HepG2 (cell line): Measurements from ENCODE around the gene SHISA7. TPM values are rescaled to one million over a fixed set of nuclear protein-coding genes. Genes with fewer than 3 reads are reported as not detected.
A peak's percentile ranks its signal among the peaks of the same experiment; 100 is the strongest.

Experiments used
- ATAC-seq: fragments of 200-7000 bp; cut with Tn5 transposase; 3 replicates; pipeline ENCODE4 v1.9.1; 2020; ENCODE audit warnings: mild to moderate bottlenecking, moderate library complexity
- BruUV-seq: library from RNA; stranded (reverse); fragments of 400-500 nt; replicated peaks from 2 replicates; lab custom pipeline; 2021; lab: Mats Ljungman, UMichigan
- CTCF ChIA-PET: fragments of 300-600 bp; formaldehyde crosslinking; extraction: SDS; loops from one replicate; lab custom pipeline; 2021; ENCODE audit warnings: low total read pairs, inconsistent platforms, low intra/inter-chr PET ratio; lab: Yijun Ruan, JAX
- POLR2A ChIA-PET: fragments of 350-600 bp; sonication (Branson Sonifier 250); formaldehyde crosslinking; loops from one replicate; lab custom pipeline; 2020; ENCODE audit warnings: antibody characterized with exemption, inconsistent platforms; lab: Yijun Ruan, JAX
- DNase-seq: peaks from one replicate; pipeline ENCODE4 v3.0.0-alpha.2; 2015; ENCODE audit warnings: low spot score
- FAIRE-seq: peaks from 3 replicates; lab custom pipeline; 2011; peaks lifted over from hg19 to GRCh38; lab: Jason Lieb, UNC
- H2AFZ ChIP-seq: one replicate; pipeline ENCODE4 v1.6.1; 2011; ENCODE audit warnings: low read length, inconsistent platforms
- H3K27ac ChIP-seq: fragments of 300-600 bp; 3 replicates; pipeline ENCODE4 v1.8.0; 2011; ENCODE audit warnings: mixed run types, mild to moderate bottlenecking, mixed read lengths, low read length, inconsistent platforms; ENCODE audit not compliant: insufficient read depth; ENCODE audit errors: extremely low read length
- H3K27me3 ChIP-seq, 2 experiments: fragments of 200-600 bp in 1 of 2; 2 replicates in 1 of 2; 3 replicates in 1 of 2; pipeline versions ENCODE4 v1.6.0 to v1.8.0; 2011; ENCODE audit warnings: low read length in 2 of 2, mild to moderate bottlenecking in 2 of 2, moderate library complexity in 2 of 2, inconsistent platforms in 1 of 2; ENCODE audit not compliant: insufficient read depth in 2 of 2, control insufficient read depth in 1 of 2
- H3K36me3 ChIP-seq, 2 experiments: fragments of 200-600 bp in 1 of 2; replicated peaks in 1 of 2; 2 replicates in 1 of 2; 3 replicates in 1 of 2; pipeline versions ENCODE4 v1.5.1 to v1.8.0; 2011; ENCODE audit warnings: low read length in 2 of 2, inconsistent platforms in 1 of 2; ENCODE audit not compliant: insufficient read depth in 2 of 2, control insufficient read depth in 1 of 2
- H3K4me1 ChIP-seq: 2 replicates; pipeline ENCODE4 v1.5.1; 2012; ENCODE audit warnings: low read length, inconsistent platforms; ENCODE audit not compliant: insufficient read depth
- H3K4me2 ChIP-seq: 2 replicates; pipeline ENCODE4 v1.6.0; 2011; ENCODE audit warnings: low read depth, low read length, inconsistent platforms
- H3K4me3 ChIP-seq, 3 experiments: fragments of 200-600 bp in 1 of 3; sonication (generic), shearing (Covaris generic) in 1 of 3; replicated peaks in 1 of 3; 2 replicates each; pipeline ENCODE4 v1.5.1; 2011 to 2016; ENCODE audit warnings: low read length in 3 of 3, inconsistent platforms in 2 of 3, low read depth in 2 of 3, mild to moderate bottlenecking in 2 of 3, control low read depth in 1 of 3, mixed read lengths in 1 of 3; ENCODE audit not compliant: insufficient read depth in 1 of 3
- H3K79me2 ChIP-seq: one replicate; pipeline ENCODE4 v1.6.1; 2011; ENCODE audit warnings: low read length, inconsistent platforms; ENCODE audit not compliant: insufficient read depth
- H3K9ac ChIP-seq: 2 replicates; pipeline ENCODE4 v1.6.0; 2011; ENCODE audit warnings: mild to moderate bottlenecking, low read depth, low read length, inconsistent platforms; ENCODE audit not compliant: insufficient read depth
- H3K9me3 ChIP-seq: 2 replicates; pipeline ENCODE4 v1.5.1; 2012; ENCODE audit warnings: mild to moderate bottlenecking, low read length
- H4K20me1 ChIP-seq: 2 replicates; pipeline ENCODE4 v1.6.0; 2011; ENCODE audit warnings: inconsistent platforms, mild to moderate bottlenecking, low read length, moderate library complexity; ENCODE audit not compliant: insufficient read depth
- CTCF ChIP-seq: sonication (generic); formaldehyde crosslinking; IDR thresholded peaks from 2 replicates; pipeline ENCODE4 v1.5.0; 2020; ENCODE audit warnings: mild to moderate bottlenecking, missing genetic modification reagents, moderate library complexity
- DNMT1 ChIP-seq: sonication (generic); formaldehyde crosslinking; IDR thresholded peaks from 2 replicates; pipeline ENCODE4 v1.5.1; 2020; ENCODE audit warnings: mild to moderate bottlenecking, missing genetic modification reagents
- NBN ChIP-seq: fragments of 450-650 bp; conservative IDR thresholded peaks from 2 replicates; pipeline ENCODE4 v1.6.1; 2017
- NCOA1 ChIP-seq: sonication (generic); formaldehyde crosslinking; IDR thresholded peaks from 2 replicates; pipeline ENCODE4 v1.9.0; 2021; ENCODE audit warnings: missing genetic modification reagents
- SMC3 ChIP-seq: IDR thresholded peaks from 2 replicates; pipeline ENCODE4 v1.6.1; 2011; ENCODE audit warnings: low read length, improper control_type of control experiment
- STAG1 ChIP-seq: sonication (generic); formaldehyde crosslinking; IDR thresholded peaks from 2 replicates; pipeline ENCODE4 v1.4.0; 2020; ENCODE audit warnings: missing genetic modification reagents
- ZNF570 ChIP-seq: sonication (generic); formaldehyde crosslinking; IDR thresholded peaks from 2 replicates; pipeline ENCODE4 v1.4.0; 2020; ENCODE audit warnings: mild to moderate bottlenecking, missing genetic modification reagents, borderline replicate concordance
- ZNF687 ChIP-seq: sonication (generic); formaldehyde crosslinking; IDR thresholded peaks from 2 replicates; pipeline ENCODE4 v1.5.1; 2020; ENCODE audit warnings: mild to moderate bottlenecking, missing genetic modification reagents, moderate library complexity
- ZNF770 ChIP-seq: sonication (generic); formaldehyde crosslinking; IDR thresholded peaks from 2 replicates; pipeline ENCODE4 v1.5.0; 2020; ENCODE audit warnings: mild to moderate bottlenecking, missing genetic modification reagents
- ZNF788 ChIP-seq: sonication (generic); formaldehyde crosslinking; IDR thresholded peaks from 2 replicates; pipeline ENCODE4 v1.5.0; 2020; ENCODE audit warnings: mild to moderate bottlenecking, missing genetic modification reagents, borderline replicate concordance
- WGBS: methylation state at CpG from one replicate; pipeline ENCODE4 v1.1.6; 2017; ENCODE audit warnings: low lambda C conversion rate; 5-methylcytosine and 5-hydroxymethylcytosine counted together
- in situ Hi-C: cut with HindIII; loops from 2 replicates; pipeline ENCODE4 v1.10.0; 2017; ENCODE audit warnings: low pct_unique_long_range_greater_than_20kb; ENCODE audit not compliant: extremely low pct_ligation_motif_present
- intact Hi-C: fragments of 100-400 bp; cut with micrococcal nuclease; formaldehyde crosslinking; loops from one replicate; pipeline ENCODE4 v1.10.0; 2022; ENCODE audit not compliant: unreplicated experiment
- polyA plus RNA-seq, 8 experiments: library from polyadenylated mRNA; depleted of rRNA in 3 of 8; stranded (reverse) in 7 of 8; unstranded in 1 of 8; fragments of >200 nt; fragmentation: Illumina TruSeq in 4 of 8; extraction: Trizol in 4 of 8; gene quantifications; 2 replicates each; pipeline versions ENCODE4 v1.2.1 to v1.2.3, GENCODE V29; 2011 to 2016; ENCODE audit warnings: low read depth in 4 of 8, missing spikeins in 1 of 8, mixed read lengths in 1 of 8; ENCODE audit not compliant: insufficient read depth in 1 of 8
- total RNA-seq, 5 experiments: library from RNA; depleted of rRNA; stranded (reverse); fragments of >200 nt; fragmentation: Illumina TruSeq; extraction: Trizol; gene quantifications; 2 replicates each; pipeline ENCODE4 v1.2.3, GENCODE V29; 2016; ENCODE audit warnings: low read depth in 1 of 5

Gene SHISA7
- total and polyA plus RNA-seq, 2 of the 13 experiments (the other 11 are each of a cell fraction or from before 2014, with no cell fraction given) = not detected

GRCh38 chr19:55454787-55455243 lies 11.7 kb upstream of the SHISA7 start:
- ChIA-PET CTCF (interaction anchor here (0.8 kb wide), 1 partner anchor 314 kb away, joined by 3 read pairs; no protein-coding TSS in a partner anchor), POLR2A (interaction anchor here (3.3 kb wide), 1 partner anchor 48 kb away, joined by 11 read pairs; the partner anchor contains the start of gene UBE2S)
- BruUV-seq = no TSS peak

More at GRCh38 chr19:55454787-55455243, 11.7 kb upstream of the SHISA7 start:
- in situ Hi-C loops = no loop called here
- Histone ChIP-seq H3K9me3 (no peaks in the 10 kb centered on the region), H3K79me2 (peaks cover 15% of the 10 kb centered on the region), H4K20me1 (peaks cover 10% of the 10 kb centered on the region; the same call in 1 of the 2 replicates), H3K4me1 (peaks cover 28% of the 10 kb centered on the region), H2AFZ (no peak overlapping the region), H3K27ac (no peak overlapping the region), H3K4me3 (no peak overlapping the region), H3K27me3 (peaks cover 0 to 12% of the 10 kb centered on the region in 2 experiments; a peak in 2 of 5 replicates), H3K4me2 (no peak overlapping the region), H3K36me3 (peaks cover 1 to 11% of the 10 kb centered on the region in 2 experiments; a peak in 4 of 5 replicates), H3K9ac (no peak overlapping the region)
- intact Hi-C loops = no loop called here
- FAIRE-seq (peak; percentile 36), DNase-seq (peak; percentile 34), ATAC-seq (peak; percentile 48)
- WGBS = 84% methylated on average over 14 of the region's 14 CpGs
- TF ChIP-seq ZNF570 (no peak), SMC3 (peak; percentile 39), CTCF (peak; percentile 77), NBN (no peak), NCOA1 (no peak), ZNF770 (no peak), STAG1 (CRISPR knock-in tag) (peak; percentile 53), ZNF788 (CRISPR knock-in tag) (no peak), ZNF687 (peak; percentile 14; the same call in 1 of the 2 replicates), DNMT1 (CRISPR knock-in tag) (no peak)
